Fibroblast of mammary gland (primary cell): ENCODE results near the gene INSRR.

Source experiments
- DNase-seq: peaks from one replicate; pipeline ENCODE4 v3.0.0-alpha.2; 2010; ENCODE audit warnings: low read depth
- H3K4me3 ChIP-seq: 2 replicates; pipeline ENCODE4 v1.5.1; 2011; ENCODE audit warnings: low read depth, mild to moderate bottlenecking, low read length, moderate library complexity; ENCODE audit not compliant: control insufficient read depth
- CTCF ChIP-seq: conservative IDR thresholded peaks from 2 replicates; pipeline ENCODE4 v1.5.1; 2011; ENCODE audit warnings: low read depth, low read length, inconsistent platforms; ENCODE audit not compliant: control insufficient read depth, insufficient read depth

INSRR gene

GRCh38 chr1:156903328-156904091 lies 44.6 kb upstream of the INSRR start:
- H3K4me3 ChIP-seq, result no peak overlapping the region
- DNase-seq, result no peak
- no peak for TF ChIP-seq CTCF

- H3K4me3 ChIP-seq, result no peak overlapping the region
- peak; percentile 35 for DNase-seq
- TF ChIP-seq CTCF, result no peak
These were observed 43.3 kb upstream of the INSRR start for GRCh38 chr1:156901966-156902915.

- DNase-seq, result no peak
- H3K4me3 ChIP-seq, result no peak overlapping the region
- TF ChIP-seq CTCF, result no peak
These were observed 42.6 kb upstream of the INSRR start for GRCh38 chr1:156901590-156901900.

- no peak for DNase-seq
- no peak overlapping the region for H3K4me3 ChIP-seq
- no peak for TF ChIP-seq CTCF
These were observed 42.1 kb upstream of the INSRR start for GRCh38 chr1:156900896-156901589.

GRCh38 chr1:156899956-156900718 lies 41.2 kb upstream of the INSRR start:
- no peak overlapping the region for H3K4me3 ChIP-seq
- TF ChIP-seq CTCF, result no peak
- peak; percentile 77 for DNase-seq
